Measurements from ENCODE around the gene ZSCAN1.

ZSCAN1 gene

GRCh38 chr19:58060231-58060630, 26.4 kb downstream of the ZSCAN1 start:
- H3K4me3 Mint-ChIP-seq, result no peak overlapping the region
- DNase-seq (ENCODE audit: low spot score in 2 of 2), result no peak
- no peak for ATAC-seq (replicated peaks; ENCODE audit: extremely low read depth, poor library complexity, severe bottlenecking)
- peaks cover 16% of the 10 kb centered on the region for H3K9me3 Mint-ChIP-seq
- H3K27me3 Mint-ChIP-seq, result peaks cover 15% of the 10 kb centered on the region
- no peaks in the 10 kb centered on the region for H3K4me1 Mint-ChIP-seq
- H3K27ac Mint-ChIP-seq (ENCODE audit: low read depth), result no peak overlapping the region
- H3K36me3 Mint-ChIP-seq (ENCODE audit: insufficient read depth), result peaks cover 3% of the 10 kb centered on the region

- DNase-seq (ENCODE audit: low spot score in 2 of 2), result no peak
- no peak overlapping the region for H3K4me3 Mint-ChIP-seq
- H3K9me3 Mint-ChIP-seq, result peaks cover 36% of the 10 kb centered on the region
- peaks cover 5% of the 10 kb centered on the region for H3K36me3 Mint-ChIP-seq (ENCODE audit: insufficient read depth)
- no peaks in the 10 kb centered on the region for H3K27me3 Mint-ChIP-seq
- H3K27ac Mint-ChIP-seq (ENCODE audit: low read depth), result no peak overlapping the region
- no peak for ATAC-seq (replicated peaks; ENCODE audit: extremely low read depth, poor library complexity, severe bottlenecking)
- H3K4me1 Mint-ChIP-seq, result no peaks in the 10 kb centered on the region
These were observed 29.9 kb downstream of the ZSCAN1 start for GRCh38 chr19:58063712-58064111.

DNA sequence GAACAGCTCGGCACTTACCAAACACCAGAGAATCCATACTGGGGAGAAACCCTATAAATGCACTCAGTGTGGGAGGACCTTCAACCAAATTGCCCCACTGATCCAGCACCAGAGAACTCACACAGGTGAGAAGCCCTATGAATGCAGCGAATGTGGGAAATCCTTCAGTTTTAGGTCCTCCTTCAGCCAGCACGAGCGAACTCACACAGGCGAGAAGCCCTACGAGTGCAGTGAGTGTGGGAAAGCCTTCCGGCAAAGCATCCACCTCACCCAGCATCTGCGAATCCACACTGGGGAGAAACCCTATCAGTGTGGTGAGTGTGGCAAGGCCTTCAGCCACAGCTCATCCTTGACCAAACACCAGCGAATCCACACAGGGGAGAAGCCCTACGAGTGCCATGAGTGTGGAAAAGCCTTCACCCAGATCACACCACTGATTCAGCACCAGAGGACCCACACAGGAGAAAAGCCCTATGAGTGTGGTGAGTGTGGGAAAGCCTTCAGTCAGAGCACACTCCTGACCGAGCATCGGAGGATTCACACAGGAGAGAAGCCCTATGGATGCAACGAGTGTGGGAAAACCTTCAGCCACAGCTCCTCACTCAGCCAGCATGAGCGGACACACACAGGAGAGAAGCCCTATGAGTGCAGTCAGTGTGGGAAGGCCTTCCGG, 33.6 kb downstream of the ZSCAN1 start:
- Mint-ChIP-seq H3K4me1 (no peaks in the 10 kb centered on the region), H3K9me3 (peaks cover 43% of the 10 kb centered on the region), H3K4me3 (no peak overlapping the region)

GRCh38 chr19:58079792-58080191, 46.0 kb downstream of the ZSCAN1 start:
- H3K4me1 Mint-ChIP-seq, result no peaks in the 10 kb centered on the region
- no peak for ATAC-seq (replicated peaks; ENCODE audit: extremely low read depth, poor library complexity, severe bottlenecking)
- no peak overlapping the region for H3K4me3 Mint-ChIP-seq
- no peaks in the 10 kb centered on the region for H3K36me3 Mint-ChIP-seq (ENCODE audit: insufficient read depth)
- peaks cover 22% of the 10 kb centered on the region for H3K9me3 Mint-ChIP-seq
- H3K27ac Mint-ChIP-seq (ENCODE audit: low read depth), result no peak overlapping the region
- no peaks in the 10 kb centered on the region for H3K27me3 Mint-ChIP-seq
- DNase-seq (ENCODE audit: low spot score in 2 of 2), result no peak

More for the DNA sequence above, 33.6 kb downstream of the ZSCAN1 start:
- H3K36me3 Mint-ChIP-seq (ENCODE audit: insufficient read depth), result peaks cover 7% of the 10 kb centered on the region
- no peak for ATAC-seq (replicated peaks; ENCODE audit: extremely low read depth, poor library complexity, severe bottlenecking)
- no peaks in the 10 kb centered on the region for H3K27me3 Mint-ChIP-seq
- H3K27ac Mint-ChIP-seq (ENCODE audit: low read depth), result no peak overlapping the region
- DNase-seq (ENCODE audit: low spot score in 2 of 2), result no peak

GRCh38 chr19:58083021-58083420, 49.2 kb downstream of the ZSCAN1 start:
- Mint-ChIP-seq H3K36me3 (ENCODE audit: insufficient read depth) (no peaks in the 10 kb centered on the region), H3K9me3 (peaks cover 15% of the 10 kb centered on the region), H3K27me3 (no peaks in the 10 kb centered on the region), H3K27ac (ENCODE audit: low read depth) (no peak overlapping the region), H3K4me3 (no peak overlapping the region), H3K4me1 (no peaks in the 10 kb centered on the region)
- no peak for DNase-seq (ENCODE audit: low spot score in 2 of 2)
- no peak for ATAC-seq (replicated peaks; ENCODE audit: extremely low read depth, poor library complexity, severe bottlenecking)

DNA sequence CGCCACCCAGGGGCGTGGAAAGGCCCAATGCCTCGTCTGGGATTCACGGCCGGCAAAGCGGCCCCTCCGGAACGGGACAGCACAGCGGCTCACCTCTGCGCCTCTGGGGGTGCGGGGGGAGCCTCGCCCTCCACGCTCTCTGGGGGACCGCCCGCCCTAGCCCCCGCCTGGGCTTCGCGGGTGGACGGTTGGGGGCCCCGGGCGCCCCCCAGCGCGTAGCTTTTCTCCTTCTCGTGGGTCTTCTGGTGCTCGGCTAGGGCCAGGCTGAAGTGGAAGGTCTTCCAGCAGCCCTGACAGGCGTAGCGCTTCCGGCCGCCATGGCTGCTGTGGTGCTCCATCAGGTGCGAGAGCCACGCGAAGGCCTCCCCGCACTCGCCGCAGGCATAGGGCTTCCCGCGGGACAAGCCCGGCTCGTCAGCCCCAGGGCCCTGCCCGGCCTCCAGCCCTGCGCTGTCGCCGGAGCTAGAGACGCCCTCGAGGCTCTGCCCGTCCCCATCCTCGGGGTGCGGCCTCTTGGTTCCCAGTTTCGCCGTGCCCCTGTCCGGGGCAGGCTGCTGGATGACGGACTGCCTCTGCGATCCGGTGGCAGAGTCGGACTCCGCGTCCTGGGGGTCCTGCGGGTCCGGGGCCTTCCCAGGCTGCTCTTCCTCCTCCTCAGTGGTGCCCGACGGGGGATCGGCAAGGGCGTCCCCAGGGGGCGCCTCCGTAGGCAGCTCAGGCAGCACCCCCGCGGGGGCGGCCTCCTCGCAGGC, 50.9 kb downstream of the ZSCAN1 start:
- Mint-ChIP-seq H3K27me3 (no peaks in the 10 kb centered on the region), H3K27ac (ENCODE audit: low read depth) (no peak overlapping the region), H3K4me3 (no peak overlapping the region), H3K9me3 (peaks cover 15% of the 10 kb centered on the region), H3K4me1 (no peaks in the 10 kb centered on the region), H3K36me3 (ENCODE audit: insufficient read depth) (peaks cover 2% of the 10 kb centered on the region)
- DNase-seq (ENCODE audit: low spot score in 2 of 2) (no peak), ATAC-seq (replicated peaks; ENCODE audit: extremely low read depth, poor library complexity, severe bottlenecking) (no peak)

- no peak overlapping the region for H3K4me3 Mint-ChIP-seq
- no peaks in the 10 kb centered on the region for H3K27me3 Mint-ChIP-seq
- ATAC-seq (replicated peaks; ENCODE audit: extremely low read depth, poor library complexity, severe bottlenecking), result no peak
- H3K36me3 Mint-ChIP-seq (ENCODE audit: insufficient read depth), result peaks cover 2% of the 10 kb centered on the region
- H3K27ac Mint-ChIP-seq (ENCODE audit: low read depth), result no peak overlapping the region
- H3K4me1 Mint-ChIP-seq, result no peaks in the 10 kb centered on the region
- no peak for DNase-seq (ENCODE audit: low spot score in 2 of 2)
- peaks cover 9% of the 10 kb centered on the region for H3K9me3 Mint-ChIP-seq
These were observed 51.6 kb downstream of the ZSCAN1 start for GRCh38 chr19:58085348-58085875.

DNA sequence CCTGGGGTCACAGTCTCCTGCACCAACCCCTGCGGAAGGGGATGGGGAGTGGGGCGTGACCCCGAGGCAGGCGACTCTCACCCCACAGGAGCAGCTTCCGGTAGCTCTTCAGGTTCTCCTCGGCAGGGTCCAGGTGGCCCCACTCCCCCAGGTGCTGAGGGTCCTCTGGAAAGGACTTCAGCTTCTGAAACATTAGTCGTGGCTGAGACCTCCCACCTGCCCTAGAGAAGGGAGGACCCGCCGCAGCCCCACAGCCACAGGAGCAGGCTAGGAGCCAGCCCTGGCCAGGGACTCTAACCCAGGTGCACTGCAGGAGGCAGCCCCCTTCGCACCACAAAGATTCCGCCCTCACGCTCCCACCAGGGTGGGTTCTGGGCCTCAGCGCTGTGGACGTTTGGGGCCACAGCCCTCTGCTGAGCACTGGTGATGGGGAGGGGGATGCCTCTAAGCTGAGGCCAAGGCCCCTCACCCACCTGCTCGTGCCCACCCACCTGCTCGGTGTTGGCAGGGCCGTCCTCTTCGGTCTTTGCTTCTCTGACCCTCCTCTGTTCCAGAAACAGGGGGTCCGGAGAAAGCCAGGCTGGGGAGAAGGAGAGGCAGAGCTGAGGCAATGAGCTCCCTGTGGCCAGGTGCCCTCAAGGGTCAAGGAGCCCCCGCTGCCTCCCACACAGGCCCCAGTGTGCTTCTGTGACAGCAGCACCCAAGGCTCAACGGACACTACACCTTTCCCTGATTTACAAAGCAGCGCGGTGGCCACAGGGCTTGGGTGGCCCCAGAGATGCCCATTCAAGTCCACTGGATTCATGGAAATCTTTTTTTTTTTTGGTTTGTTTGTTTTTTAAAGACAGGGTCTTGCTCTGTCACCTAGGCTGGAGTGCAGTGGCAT, 53.2 kb downstream of the ZSCAN1 start:
- H3K9me3 Mint-ChIP-seq, result no peaks in the 10 kb centered on the region
- H3K27me3 Mint-ChIP-seq, result no peaks in the 10 kb centered on the region
- peaks cover 2% of the 10 kb centered on the region for H3K36me3 Mint-ChIP-seq (ENCODE audit: insufficient read depth)
- no peaks in the 10 kb centered on the region for H3K4me1 Mint-ChIP-seq
- no peak overlapping the region for H3K4me3 Mint-ChIP-seq
- no peak overlapping the region for H3K27ac Mint-ChIP-seq (ENCODE audit: low read depth)
- ATAC-seq (replicated peaks; ENCODE audit: extremely low read depth, poor library complexity, severe bottlenecking) (no peak), DNase-seq (ENCODE audit: low spot score in 2 of 2) (no peak)

DNA sequence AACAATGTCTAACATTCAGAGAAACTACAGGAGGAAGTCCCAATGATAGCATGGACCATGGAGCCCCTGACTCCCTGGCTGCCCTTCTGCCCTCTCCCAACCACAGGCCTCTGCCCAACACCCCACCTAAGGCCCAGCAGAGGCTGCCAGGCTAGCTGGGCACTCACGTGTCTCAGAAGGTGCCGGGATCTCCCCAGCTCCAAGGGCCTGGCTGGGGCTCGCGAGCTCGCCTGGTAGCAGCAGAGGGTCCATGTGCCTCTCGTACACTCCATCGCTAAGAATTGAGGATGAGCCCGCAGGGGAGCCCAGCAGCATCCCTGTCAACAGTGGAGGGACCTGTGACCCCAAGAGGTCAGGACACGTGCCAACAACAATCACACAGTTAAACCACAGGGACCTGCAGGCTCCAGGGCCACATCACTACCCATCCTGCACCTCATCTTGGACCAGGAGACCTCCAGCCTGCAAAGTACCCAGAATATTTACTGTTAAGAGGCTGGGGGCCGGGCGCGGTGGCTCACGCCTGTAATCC, 54.8 kb downstream of the ZSCAN1 start:
- H3K36me3 Mint-ChIP-seq (ENCODE audit: insufficient read depth), result peaks cover 2% of the 10 kb centered on the region
- H3K4me3 Mint-ChIP-seq, result no peak overlapping the region
- peaks cover 4% of the 10 kb centered on the region for H3K9me3 Mint-ChIP-seq
- DNase-seq (ENCODE audit: low spot score in 2 of 2) (no peak), ATAC-seq (replicated peaks; ENCODE audit: extremely low read depth, poor library complexity, severe bottlenecking) (no peak)
- H3K27ac Mint-ChIP-seq (ENCODE audit: low read depth), result no peak overlapping the region
- H3K4me1 Mint-ChIP-seq, result no peaks in the 10 kb centered on the region
- H3K27me3 Mint-ChIP-seq, result no peaks in the 10 kb centered on the region

DNA sequence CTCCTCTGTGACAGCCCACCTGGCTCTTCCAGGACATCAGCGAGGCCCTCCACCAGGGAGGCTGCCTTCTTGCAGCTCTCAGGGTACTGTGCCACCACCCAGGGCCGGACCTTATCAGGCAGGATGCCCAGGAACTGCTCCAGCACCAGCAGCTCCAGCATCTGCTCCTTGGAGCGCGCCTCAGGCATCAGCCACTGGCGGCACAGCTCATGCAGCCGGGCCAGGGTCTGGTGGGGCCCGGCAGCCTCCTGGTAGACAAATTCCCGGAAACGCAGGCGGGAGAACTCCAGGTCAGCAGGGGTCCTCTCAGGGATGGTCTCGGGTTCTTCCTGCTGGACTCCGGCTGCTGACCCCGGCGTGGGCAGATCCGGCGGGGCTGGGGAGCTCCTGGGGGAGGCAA, 56.0 kb downstream of the ZSCAN1 start:
- Mint-ChIP-seq H3K27ac (ENCODE audit: low read depth) (no peak overlapping the region), H3K36me3 (ENCODE audit: insufficient read depth) (peaks cover 2% of the 10 kb centered on the region), H3K9me3 (peaks cover 6% of the 10 kb centered on the region), H3K27me3 (no peaks in the 10 kb centered on the region), H3K4me3 (no peak overlapping the region), H3K4me1 (no peaks in the 10 kb centered on the region)
- ATAC-seq (replicated peaks; ENCODE audit: extremely low read depth, poor library complexity, severe bottlenecking) (no peak), DNase-seq (ENCODE audit: low spot score in 2 of 2) (no peak)

DNA sequence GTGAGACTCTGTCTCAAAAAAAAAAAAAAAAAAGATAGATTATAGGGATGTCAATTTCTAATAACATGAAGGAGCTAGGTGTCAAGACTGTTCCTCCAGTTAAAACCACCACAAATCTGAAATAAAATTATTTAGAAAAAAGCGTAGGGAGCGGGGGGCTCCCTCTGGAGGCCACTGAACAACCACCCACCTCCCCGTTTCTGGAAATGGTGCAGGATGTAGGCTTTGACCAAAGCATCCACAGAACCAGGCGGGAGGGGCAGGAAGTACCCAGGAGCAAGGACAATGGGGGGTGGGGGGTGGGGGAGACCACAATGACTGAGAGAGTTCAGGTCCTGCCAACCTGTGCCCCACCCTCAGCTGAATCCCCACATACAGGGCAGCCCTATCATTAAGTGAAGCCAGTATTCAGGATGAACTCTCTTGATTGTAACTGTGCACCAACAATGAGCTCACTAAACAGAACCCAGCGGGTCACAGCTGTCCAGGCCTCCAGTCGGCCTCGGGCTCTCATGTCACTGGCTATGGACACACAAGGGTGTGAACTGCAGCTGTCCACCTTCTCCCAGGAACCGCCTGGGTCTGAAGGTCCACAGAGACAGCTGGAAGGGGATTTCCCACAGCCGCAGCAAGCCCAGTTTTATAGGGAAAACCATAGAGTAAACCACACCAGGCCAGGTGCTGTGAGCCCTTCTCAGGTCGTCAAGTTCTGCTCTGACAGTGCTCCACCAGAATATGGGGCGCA, 57.6 kb downstream of the ZSCAN1 start:
- Mint-ChIP-seq H3K27me3 (no peaks in the 10 kb centered on the region), H3K27ac (ENCODE audit: low read depth) (no peak overlapping the region), H3K36me3 (ENCODE audit: insufficient read depth) (peaks cover 4% of the 10 kb centered on the region), H3K4me3 (no peak overlapping the region), H3K4me1 (no peaks in the 10 kb centered on the region), H3K9me3 (peaks cover 6% of the 10 kb centered on the region)
- DNase-seq (ENCODE audit: low spot score in 2 of 2) (no peak), ATAC-seq (replicated peaks; ENCODE audit: extremely low read depth, poor library complexity, severe bottlenecking) (no peak)

DNA sequence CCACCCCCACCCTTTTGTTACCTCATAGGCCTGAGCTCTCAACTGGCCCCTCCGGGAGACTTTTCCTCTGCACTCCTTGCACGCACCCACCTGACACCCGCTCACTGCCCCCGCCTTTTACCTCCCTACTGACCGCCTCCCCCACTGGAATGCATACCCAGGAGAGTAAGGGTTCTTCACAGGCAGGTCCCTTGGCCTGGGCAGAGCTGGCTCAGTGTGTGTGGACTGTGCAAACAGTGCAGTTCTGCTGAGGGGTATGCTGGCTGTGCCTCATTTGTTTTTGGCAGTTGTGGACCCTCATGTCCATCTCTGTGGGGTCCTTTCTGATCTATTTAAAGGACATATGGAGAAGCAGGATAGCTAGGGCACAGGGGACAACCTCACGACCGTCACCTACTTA, 59.2 kb downstream of the ZSCAN1 start:
- H3K27me3 Mint-ChIP-seq, result no peaks in the 10 kb centered on the region
- H3K4me3 Mint-ChIP-seq, result no peak overlapping the region
- peaks cover 11% of the 10 kb centered on the region for H3K9me3 Mint-ChIP-seq
- DNase-seq (ENCODE audit: low spot score in 2 of 2) (no peak), ATAC-seq (replicated peaks; ENCODE audit: extremely low read depth, poor library complexity, severe bottlenecking) (no peak)
- peaks cover 1% of the 10 kb centered on the region for H3K4me1 Mint-ChIP-seq
- no peak overlapping the region for H3K27ac Mint-ChIP-seq (ENCODE audit: low read depth)
- H3K36me3 Mint-ChIP-seq (ENCODE audit: insufficient read depth), result peaks cover 17% of the 10 kb centered on the region
